Inferior parietal cortex (tissue), 1 donor: Measurements from ENCODE around the gene GLIS1.

ENCODE experiments used
- DNase-seq: peaks from one replicate; pipeline ENCODE4 v3.0.0-alpha.2; 2016; ENCODE audit errors: extremely low spot score

Gene GLIS1

DNA sequence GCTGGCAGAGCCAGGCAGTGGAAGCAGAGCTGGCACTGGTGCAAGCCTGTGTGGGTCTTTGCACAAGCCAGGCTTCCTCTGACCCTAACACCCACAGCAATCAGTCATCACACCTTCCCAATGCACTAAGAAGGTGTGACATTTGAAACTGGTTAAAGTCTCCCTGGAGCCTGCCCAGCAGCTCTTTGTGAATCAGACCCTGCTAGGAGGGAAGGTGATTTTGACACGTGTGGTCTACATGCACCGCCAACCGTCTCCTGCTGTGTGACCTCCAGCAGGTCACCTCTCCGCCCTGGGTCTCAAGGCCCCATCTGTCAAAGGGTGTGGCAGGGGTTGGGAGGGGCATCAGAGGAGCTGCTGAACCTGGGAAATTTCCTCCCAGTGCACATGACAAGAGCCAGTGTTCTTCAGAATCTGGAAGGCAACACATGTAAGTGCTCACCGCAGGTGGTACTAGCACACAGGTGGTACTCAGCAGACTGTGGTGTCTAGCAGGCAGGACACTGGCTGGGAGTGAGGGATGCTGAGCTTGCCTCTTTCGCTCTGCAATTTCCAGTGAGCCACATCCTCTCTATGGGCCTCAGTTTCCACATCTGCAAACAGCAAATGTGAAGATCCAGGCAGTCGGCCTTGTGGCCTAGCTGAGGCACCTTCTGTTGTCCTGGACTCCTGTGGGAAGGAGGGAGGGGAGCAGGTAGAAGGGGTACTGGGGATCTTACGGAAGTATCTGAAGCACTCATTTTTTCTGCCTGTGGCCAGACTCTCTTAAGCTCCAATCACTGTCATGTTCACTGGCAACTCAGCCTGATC, 156.5 kb downstream of the GLIS1 start:
- DNase-seq = no peak

DNA sequence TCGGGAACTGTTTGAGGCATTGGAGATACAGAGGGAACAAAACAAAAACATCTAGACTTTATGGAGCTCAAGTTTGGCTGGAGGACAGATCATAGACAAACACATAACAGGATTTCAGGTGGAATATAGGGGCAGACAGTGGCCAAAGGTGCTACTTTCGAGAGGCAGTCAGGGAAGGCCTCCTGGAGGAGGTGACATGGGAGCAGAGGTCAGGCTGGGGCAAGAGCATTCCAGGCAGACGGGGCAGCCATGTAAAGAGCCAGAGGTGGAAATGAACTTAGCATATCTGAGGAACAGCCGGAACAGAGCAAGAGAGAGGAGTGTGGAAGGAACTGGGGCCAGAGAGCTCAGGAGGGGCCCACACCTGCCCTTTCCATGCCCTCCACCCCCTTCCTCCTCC, 157.5 kb downstream of the GLIS1 start:
- DNase-seq = no peak

DNA sequence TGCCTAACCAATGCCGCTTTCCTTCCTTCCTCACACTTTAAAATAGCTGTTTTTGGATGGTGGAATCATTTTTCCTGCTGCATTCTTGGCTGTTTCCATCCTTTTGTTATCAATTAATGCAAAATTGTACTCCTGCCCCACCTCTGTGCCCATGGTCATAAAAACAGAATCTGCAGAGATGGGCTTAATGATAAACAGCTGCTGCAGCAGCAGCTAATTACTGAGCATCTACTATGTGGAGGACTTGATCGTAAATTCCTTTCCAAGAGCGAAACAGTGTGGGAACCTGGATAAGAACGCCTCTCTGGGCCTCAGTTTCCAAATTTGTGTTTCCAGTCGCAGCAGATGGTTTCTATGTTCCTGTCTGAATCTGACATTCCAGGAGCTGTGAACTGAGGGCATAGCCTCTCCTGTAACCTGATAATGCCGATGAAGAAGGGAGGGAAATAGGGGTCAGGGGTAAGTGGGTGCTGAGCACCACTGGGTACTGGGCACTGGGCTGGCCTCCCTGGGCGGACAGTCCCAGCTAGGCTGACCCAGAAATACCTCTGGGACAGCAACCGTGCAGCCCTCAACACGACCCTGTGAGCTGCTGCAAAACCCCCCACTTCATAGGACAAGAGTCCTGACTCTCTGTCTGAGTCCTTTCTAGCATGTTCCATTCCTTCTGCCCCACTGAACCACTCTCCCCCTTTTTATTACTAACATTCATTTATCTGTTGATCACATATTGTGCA, 158.1 kb downstream of the GLIS1 start:
- no peak for DNase-seq

DNA sequence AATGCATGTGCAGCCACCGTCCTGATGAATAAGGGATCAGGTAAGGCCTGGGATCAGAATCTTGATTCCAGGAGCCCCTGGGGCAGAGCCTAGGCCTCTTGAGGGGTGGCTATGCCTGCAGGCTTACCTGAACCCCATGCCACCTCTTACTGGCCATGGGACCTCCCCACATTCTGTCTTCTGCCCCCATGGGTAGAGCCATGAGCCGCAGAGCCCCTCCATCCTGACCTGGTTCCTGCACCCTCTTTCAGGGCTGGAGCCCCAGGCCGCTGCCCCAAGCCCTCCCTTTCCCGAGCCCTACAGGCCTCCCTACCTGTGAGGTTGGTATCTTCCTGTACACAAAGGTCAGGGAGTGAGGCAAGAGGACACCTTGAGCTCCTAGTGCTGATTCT, 159.0 kb downstream of the GLIS1 start:
- DNase-seq = no peak

DNA sequence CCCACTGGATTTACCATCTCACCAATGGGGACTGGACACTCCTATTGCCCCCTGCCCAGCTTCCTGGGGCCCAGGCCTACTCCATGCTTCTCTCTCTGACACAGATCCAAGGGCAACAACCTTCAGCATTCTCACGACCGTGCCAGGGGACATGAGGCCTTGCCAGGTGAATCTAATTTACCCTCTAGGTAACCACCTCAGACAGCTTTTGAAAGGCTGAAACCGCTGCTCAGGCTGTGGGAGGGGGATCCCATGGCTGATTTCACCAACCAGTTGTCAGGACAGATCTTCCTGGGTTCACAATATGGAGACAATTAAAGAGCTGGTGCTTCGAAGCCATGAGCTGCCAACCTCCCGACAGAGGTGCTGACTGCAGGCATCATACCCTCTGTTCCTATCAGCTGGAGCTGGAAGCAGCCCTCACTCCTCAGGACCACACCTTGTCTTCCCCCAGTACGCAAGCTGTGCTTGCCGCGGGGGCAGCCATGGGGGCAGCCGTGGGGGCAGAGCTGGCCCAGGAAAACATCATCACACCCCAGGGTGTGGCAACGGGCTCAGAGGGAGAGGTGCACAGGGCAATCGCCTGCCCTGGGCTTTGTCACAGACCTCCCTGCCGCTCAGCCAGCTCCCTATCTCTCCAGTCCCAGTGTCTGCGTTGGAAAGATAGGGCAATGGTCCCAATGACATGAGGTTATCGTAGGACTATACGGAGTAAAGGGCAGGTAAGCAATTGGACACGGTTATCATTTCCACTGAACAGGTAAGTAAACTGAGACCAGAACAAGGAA, 159.5 kb downstream of the GLIS1 start:
- no peak for DNase-seq

DNA sequence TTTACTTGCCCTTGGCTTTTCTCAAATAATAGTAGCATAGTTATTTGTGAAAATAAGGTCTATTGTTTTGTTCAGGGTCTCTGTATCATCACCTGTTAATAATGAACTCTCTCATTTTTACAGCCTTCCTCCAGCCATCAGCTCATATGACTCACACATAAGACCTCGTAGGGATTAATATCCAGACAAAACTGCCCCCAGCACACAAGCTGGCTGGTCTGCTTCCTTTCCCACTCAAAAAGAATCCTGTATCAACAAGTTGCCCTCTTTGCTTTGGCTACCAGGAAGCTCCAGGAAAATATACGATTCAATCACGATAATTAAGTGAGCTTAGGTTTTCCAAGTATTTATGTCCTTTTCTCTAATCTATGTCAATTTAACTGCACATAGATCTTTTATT, 160.6 kb downstream of the GLIS1 start:
- no peak for DNase-seq

DNA sequence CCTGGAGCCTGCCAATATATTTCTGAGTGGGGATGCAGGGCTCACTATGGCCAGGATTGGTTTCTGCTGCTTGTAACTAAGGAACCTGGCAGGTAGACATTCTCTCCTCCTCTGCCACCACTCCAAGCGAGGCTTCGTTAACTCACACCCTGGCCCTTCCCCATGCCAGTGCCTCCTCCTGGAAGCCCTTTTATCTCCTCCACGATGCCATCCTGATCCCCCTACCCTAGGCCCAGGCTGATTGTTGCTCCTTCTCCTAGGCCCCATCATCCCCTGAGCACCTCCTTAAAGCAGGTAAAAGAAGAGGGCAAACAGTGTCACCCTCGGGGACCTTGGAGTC, 161.2 kb downstream of the GLIS1 start:
- no peak for DNase-seq

DNA sequence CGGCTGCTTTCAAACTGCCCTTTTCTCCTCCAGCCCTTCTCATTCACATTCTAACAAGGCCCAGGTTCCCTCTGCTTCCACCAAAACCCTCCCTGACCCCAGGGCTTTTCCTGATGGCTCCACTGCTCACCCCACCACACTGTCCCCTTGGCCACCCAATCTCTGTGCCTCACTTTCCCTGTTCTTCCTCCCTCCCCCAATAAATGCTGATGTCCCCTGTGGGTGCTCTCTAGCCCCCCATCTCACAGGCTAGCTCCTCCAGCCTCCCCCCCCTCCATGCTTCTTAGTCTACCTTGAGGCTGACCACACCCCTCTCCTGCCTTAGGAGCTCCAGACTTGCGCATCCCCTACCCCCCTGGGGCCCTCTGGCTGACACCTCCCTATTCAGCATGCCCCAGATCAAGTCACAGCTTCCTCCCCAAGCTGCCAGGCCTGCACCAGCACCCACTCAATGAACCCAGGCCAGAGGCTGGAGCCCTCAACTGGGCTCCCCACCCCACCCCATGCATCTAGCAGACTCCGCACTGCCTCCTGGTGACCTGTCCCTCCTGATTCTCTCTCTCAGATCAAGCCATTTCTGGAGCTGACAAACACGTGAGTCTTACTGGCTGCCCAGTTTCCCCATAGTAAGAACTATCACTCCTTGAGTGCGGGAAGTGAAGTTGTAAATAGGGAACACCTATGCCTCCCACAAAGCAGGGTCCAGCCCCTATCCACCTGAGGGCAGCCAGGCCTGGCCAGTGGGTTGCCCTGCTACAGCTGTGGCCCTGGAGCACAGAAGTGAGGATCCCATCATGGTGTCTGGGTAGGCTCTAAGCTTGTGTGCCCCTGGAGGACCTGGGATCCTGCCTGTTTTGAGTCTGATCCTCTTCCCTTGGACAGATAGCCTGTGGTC, 161.9 kb downstream of the GLIS1 start:
- no peak for DNase-seq

DNA sequence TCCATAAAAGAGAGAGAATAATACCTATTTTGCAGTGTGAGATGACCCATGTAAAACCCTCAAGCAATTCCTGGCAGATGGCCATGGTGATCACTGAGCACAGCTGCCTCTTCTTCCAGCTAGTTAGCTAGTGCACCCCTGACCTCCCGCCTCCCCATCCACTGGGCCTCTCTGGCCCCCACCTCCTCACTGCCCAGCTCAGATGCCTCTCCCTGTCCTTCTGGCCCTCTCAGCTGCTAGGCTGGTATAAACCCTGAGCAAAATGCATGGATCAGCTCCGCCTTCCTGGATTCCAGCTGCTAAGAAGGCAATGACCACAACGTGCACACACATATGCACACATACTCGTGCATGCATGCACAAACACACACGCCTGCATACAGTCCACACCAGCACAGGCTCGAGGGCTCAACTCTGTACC, 162.6 kb downstream of the GLIS1 start:
- DNase-seq = no peak

DNA sequence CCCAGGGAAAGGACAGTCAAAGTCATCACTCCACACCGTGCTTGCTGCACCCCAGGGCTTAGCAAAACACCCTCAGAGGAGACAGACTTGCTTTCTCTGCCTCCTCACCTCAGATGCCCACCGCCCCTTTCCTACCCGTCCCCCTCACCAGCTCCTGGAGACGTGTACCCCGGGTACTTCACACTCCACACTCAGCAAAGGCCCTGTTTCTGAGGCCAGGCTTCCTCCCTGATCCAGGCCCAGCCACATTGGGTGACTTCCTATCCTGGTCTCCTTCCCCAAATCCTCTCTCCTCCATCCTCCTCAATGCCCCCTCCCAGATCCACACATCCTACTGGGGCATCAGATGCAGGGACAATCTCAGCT, 163.0 kb downstream of the GLIS1 start:
- no peak for DNase-seq

DNA sequence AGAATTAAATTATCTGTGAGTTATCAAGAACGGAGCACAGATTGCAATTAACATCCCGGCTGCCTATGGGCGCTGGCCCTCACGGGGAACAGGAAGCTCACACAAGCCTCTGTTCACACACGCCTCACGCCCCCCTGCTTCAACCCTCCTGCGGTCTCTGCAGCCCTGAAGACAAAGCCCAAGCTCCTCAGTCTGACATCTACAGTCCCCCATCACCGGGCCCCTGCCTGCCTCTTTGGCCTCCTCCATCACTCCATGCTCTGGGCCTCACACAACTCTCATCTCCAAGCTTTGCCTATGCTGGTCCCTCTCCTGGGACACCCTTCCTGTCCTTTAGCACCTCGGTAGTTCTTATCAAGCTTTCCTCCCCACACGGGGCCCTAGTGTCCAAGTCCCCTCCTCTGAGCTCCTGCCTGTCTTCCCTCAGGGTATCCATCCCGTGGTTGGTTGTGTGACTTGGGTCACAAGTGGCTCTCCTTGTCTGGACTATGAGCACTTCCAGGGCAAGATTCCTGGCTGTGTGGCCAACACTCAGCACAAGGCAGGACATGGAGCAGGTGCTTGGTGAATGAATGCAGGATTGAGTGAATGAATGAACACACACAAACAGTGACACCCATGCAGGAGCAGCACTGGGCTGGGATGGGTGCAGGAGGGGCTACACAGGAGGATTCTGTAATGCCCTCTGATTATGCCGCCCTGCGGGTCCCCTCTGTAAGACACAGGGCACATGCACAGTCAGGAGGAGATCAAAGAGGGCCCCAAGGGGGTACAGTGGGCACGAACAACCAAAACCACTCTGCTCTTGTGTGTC, 163.6 kb downstream of the GLIS1 start:
- DNase-seq = no peak

DNA sequence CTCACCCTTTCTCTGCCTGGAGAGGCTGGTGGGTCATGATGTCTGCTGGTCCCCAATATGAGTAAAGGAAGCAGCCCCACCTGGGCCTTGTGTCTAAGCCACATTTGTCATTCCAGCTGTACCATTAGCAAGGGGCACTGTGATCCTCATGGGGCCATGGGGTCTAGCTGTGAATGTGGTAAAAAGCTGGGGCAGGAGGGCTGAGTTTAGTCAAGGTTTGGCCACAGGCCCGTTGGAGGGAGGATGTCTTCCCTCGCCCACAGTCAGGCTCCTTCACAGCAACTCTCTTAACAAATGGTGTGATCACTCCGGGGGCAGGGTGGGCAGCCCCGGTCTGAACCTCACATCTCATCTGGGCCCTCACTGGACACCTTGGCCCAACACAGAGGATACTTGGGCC, 164.3 kb downstream of the GLIS1 start:
- DNase-seq = no peak

DNA sequence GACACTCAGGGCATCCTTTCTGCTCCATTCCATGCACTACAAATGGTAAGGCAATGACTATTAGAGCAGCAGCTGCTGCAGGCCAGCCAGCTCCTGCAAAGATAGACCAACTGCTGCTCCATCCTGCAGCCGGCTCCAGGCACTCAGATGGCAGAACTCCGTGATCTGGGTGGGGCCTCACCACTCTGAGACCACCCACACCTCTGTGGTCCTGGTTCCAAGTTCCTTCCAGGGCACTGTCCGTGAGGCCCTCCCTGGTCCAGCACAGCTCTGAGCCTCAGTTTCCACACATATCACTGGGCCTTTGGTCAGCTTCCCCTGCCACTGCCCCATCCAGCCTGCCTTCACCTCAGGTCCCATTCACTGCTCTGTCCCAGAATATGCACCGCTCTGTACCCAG, 165.0 kb downstream of the GLIS1 start:
- DNase-seq = no peak

DNA sequence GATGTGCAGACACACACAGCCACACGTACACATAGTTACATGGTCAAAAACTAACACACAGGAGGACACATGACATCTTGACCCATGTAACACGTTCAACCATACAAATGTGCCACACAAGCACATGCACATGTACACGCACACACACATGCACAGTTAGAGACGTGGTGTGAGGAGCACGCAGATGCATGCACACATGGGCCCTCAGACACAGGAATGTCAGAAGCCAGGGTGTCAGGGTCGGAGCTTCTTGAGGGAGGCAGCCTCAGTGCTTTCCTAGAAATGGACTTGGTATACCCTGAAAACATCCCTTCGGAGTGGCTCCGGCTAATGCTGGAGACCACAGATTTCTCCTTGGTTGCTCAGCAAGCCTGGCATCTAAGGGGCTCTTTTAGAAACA, 165.4 kb downstream of the GLIS1 start:
- DNase-seq = no peak

DNA sequence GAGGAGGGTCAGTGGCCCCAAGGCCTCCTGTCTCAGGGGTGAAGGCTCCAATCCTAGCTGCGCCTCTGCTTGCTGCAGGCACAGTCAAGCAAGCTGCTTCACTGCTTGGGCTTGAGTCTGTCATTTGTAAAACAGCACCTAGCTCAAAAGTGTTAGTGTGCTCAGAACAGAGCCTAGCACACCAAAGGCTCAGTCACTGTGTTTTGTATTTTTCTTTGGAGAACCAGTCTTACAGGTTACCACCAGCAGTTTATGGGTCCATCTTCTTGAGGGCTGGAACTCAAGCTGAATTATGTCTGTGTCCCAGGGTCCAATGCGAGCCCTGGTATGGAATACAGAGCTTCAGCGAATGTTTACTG, 166.2 kb downstream of the GLIS1 start:
- DNase-seq = peak; percentile 10

DNA sequence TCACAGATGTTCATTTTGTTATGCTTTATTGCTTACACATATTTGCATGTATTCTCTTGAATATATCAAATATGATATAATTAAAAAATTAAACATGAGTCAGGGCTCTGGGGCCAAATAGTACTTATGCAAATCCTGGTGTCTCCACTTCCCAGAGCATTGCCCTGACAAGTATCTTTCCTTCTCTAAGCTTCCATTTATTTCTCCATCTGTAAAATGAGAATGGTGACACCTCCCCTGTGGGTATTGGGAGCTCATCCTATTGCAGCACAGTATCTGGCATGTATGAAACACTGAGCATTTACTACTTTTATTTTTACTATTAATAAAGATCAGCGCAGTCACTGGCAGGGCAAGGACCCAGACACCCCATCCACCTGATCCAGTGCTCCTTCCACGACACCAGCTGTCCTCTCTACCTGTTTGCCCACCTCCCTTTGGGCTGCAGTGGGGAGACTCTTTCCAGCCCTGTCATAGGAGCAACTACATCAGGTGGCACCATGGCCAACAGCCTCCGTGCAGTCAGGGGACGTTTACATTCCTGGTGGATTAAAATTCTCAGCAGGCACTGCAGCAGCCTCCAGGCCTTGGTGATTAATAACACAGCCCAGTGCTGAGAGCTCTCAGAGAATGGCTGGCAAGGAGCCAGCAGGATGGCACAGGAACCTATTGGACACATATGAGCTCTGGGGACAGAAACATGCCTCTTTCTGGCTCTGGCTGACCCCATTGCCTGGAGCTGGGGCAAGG, 166.7 kb downstream of the GLIS1 start:
- peak; percentile 45 for DNase-seq

DNA sequence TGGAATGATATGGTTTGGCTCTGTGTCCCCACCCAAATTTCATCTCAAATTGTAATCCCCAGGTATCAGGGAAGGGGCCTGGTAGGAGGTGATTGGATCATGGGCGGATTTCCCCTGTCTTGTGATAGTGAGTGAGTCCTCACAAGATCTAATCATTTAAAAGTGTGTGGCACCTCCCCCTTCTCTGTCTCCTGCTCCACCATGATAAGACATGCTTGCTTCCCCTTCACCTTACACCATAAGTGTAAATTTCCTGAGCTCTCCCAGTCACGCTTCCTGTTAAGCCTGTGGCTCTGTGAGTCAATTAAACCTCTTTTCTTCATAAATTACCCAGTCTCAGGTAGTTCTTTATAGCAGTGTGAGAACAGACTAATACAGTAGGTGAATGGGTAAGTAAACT, 170.4 kb downstream of the GLIS1 start:
- DNase-seq = no peak

DNA sequence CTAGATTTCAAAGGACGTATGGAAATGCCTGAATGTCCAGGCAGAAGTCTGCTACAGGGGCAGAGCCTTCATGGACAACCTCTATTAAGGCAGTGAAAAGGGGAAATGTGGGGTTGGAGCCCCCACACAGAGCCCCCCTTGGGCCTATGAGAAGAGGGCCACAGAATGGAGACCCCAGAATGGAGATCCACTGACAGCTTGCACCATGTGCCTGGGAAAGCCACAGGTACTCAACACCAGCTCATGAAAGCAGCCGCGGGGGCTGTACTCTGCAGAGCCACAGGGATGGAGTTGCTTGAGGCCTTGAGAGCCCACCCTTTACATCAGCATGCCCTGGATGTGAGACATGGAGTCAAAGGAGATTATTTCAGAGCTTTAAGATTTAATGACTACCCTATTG, 171.1 kb downstream of the GLIS1 start:
- DNase-seq = no peak

DNA sequence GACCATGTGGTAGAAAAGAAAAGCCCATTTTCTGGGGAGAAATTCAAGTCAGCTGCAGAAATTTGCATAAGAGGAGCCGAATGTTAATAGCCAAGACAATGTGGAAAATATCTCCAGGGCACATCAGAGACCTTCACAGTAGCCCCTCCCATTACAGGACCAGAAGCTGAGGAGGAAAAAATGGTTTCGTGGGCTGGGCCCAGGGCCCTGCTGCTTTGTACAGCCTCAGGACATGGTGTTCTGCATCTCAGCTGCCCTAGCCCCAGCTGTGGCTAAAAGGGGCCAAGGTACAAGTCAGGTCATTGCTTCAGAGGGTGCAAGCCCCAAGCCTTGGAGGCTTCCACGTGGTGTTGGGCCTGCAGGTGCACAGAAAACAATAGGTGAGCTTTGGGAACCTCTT, 171.5 kb downstream of the GLIS1 start:
- no peak for DNase-seq

DNA sequence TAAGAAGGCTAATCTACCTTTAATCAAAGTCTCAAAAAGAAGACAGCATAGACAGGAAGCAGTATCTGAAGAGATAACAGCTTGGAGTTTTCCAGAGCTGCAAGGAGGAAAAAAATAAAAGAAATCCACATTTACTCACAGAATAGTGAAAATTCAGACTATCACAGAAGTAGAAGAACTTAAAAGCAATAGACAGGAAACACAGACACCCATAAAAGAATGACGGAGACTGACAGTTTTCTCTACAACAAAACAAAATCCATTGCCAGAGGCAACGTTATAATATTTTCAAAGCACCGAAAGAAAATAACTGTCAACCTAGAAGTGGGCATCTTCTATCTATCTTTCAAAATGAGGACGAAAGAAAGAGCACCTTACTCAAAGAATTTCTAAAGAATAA, 175.4 kb downstream of the GLIS1 start:
- DNase-seq = no peak
